GM23248 (cell line): ENCODE data around the gene C19orf18. TPM values are rescaled to one million over a fixed set of nuclear protein-coding genes. Genes with fewer than 3 reads are reported as not detected.

Experiments
- DNase-seq: peaks from one replicate; pipeline ENCODE4 v3.0.0-alpha.2; 2015
- H2AFZ ChIP-seq: fragments of 200-600 bp; sonication (generic); 2 replicates; pipeline ENCODE4 v1.6.1; 2016; ENCODE audit warnings: antibody characterized with exemption
- H3F3A ChIP-seq: fragments of 200-600 bp; sonication (generic); 2 replicates; pipeline ENCODE4 v1.6.1; 2016; ENCODE audit warnings: mild to moderate bottlenecking, antibody characterized with exemption, mixed run types; ENCODE audit not compliant: insufficient read depth
- H3K27ac ChIP-seq: fragments of 200-600 bp; sonication (generic); 2 replicates; pipeline ENCODE4 v1.5.1; 2016; ENCODE audit warnings: mild to moderate bottlenecking
- H3K27me3 ChIP-seq: fragments of 200-600 bp; sonication (generic); replicated peaks from 2 replicates; pipeline ENCODE4 v1.6.1; 2016; ENCODE audit warnings: mild to moderate bottlenecking; ENCODE audit not compliant: insufficient read depth
- H3K36me3 ChIP-seq: fragments of 200-600 bp; sonication (generic); 2 replicates; pipeline ENCODE4 v1.6.1; 2016; ENCODE audit warnings: low read depth, mild to moderate bottlenecking
- H3K4me1 ChIP-seq: fragments of 200-600 bp; sonication (generic); 2 replicates; pipeline ENCODE4 v1.6.1; 2016; ENCODE audit warnings: mild to moderate bottlenecking; ENCODE audit not compliant: insufficient read depth
- H3K4me2 ChIP-seq: fragments of 200-600 bp; sonication (generic); one replicate; pipeline ENCODE4 v1.6.1; 2016; ENCODE audit warnings: mild to moderate bottlenecking; ENCODE audit not compliant: unreplicated experiment
- H3K4me3 ChIP-seq: fragments of 200-600 bp; sonication (generic); 2 replicates; pipeline ENCODE4 v1.5.1; 2016; ENCODE audit warnings: mild to moderate bottlenecking
- H3K79me2 ChIP-seq: fragments of 200-600 bp; sonication (generic); 2 replicates; pipeline ENCODE4 v1.6.1; 2016; ENCODE audit warnings: mild to moderate bottlenecking; ENCODE audit not compliant: insufficient read depth
- H3K9ac ChIP-seq: fragments of 200-600 bp; sonication (generic); 2 replicates; pipeline ENCODE4 v1.6.1; 2016; ENCODE audit warnings: mild to moderate bottlenecking
- H3K9me2 ChIP-seq: fragments of 200-600 bp; sonication (generic); 2 replicates; pipeline ENCODE4 v1.6.1; 2016; ENCODE audit warnings: mixed run types, mild to moderate bottlenecking, moderate library complexity; ENCODE audit not compliant: insufficient read depth
- H3K9me3 ChIP-seq: fragments of 200-600 bp; sonication (generic); one replicate; pipeline ENCODE4 v1.6.1; 2017; ENCODE audit warnings: low read depth
- H4K20me1 ChIP-seq: fragments of 200-600 bp; sonication (generic); 2 replicates; pipeline ENCODE4 v1.6.0; 2016; ENCODE audit not compliant: insufficient read depth
- EZH2 ChIP-seq: fragments of 200-600 bp; sonication (generic); IDR thresholded peaks from 2 replicates; pipeline ENCODE4 v1.6.1; 2018; ENCODE audit warnings: antibody characterized with exemption, mild to moderate bottlenecking; ENCODE audit not compliant: insufficient read depth, poor library complexity, severe bottlenecking
- EZH2phosphoT487 ChIP-seq: fragments of 200-600 bp; sonication (generic); IDR thresholded peaks from 2 replicates; pipeline ENCODE4 v1.6.1; 2018; ENCODE audit warnings: antibody characterized with exemption, moderate library complexity, mild to moderate bottlenecking, low read depth; ENCODE audit not compliant: insufficient read depth
- WGBS, 2 experiments: methylation state at CpG; one replicate each; pipeline ENCODE4 v1.1.6; 2015 to 2017; ENCODE audit warnings: low lambda C conversion rate in 2 of 2, low coverage in 1 of 2; ENCODE audit errors: missing lambda C conversion rate in 2 of 2; 5-methylcytosine and 5-hydroxymethylcytosine counted together
- in situ Hi-C: fragments of 300-500 bp; cut with MboI; formaldehyde crosslinking; loops from 2 replicates; pipeline ENCODE4 v1.15.0; 2020
- polyA plus RNA-seq: library from polyadenylated mRNA; unstranded; fragments of >200 nt; fragmentation: Nextera tagmentation; extraction: Ambion mirVana; gene quantifications from 2 replicates; pipeline ENCODE4 v1.2.1, GENCODE V29; 2016
- total RNA-seq: library from RNA; depleted of rRNA; stranded (reverse); fragments of >200 nt; shearing (Covaris generic); gene quantifications from 2 replicates; pipeline ENCODE4 v1.2.3, GENCODE V29; 2014; rRNA removed

C19orf18 gene
- total RNA-seq, result 0.25 TPM in 1 of 2 replicates, not detected in the other
- polyA plus RNA-seq, result 0.79 and 1.0 TPM in 2 replicates

DNA sequence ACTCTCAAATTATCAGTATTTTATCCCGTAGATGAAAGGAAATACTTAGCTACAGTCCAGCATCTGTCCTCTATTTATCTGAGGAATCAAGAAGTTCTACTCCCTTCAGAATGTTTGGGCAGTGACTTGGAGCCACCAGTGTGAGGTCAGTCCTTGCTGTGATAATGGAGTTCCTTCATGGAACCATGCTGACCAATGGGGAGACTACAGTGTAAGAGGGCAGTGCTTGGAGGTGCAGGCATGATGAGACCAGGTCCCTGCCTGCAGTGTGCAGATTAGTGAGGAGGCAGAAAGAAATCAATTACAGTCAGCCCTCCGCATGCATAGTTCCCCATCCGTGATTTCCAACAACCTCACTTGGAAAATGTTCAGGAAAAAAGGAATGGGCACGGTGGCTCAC is at the start of gene C19orf18:
Gene C19orf18 (minus strand): TSS at position 101 of the 400 bp plus-strand sequence. CDS start 102 bp downstream, outside the sequence.
- H3K4me3 ChIP-seq, result no peak within 1 kb of the TSS
- H3K27ac ChIP-seq, result no peak within 1 kb of the TSS
- H4K20me1 ChIP-seq, result no peaks in the 10 kb centered on the region
- 84% methylated on average over 4 of the region's 4 CpGs for WGBS, 2 experiments
- no peaks in the 10 kb centered on the region for H3K9me2 ChIP-seq
- in situ Hi-C loops, result no loop called here
- peaks cover 20% of the 10 kb centered on the region for H3K9me3 ChIP-seq
- H3K4me2 ChIP-seq, result no peak within 1 kb of the TSS
- H3K36me3 ChIP-seq, result peaks cover 37% of the 10 kb centered on the region
- no peak within 1 kb of the TSS for H2AFZ ChIP-seq
- H3K9ac ChIP-seq, result no peak within 1 kb of the TSS
- peaks cover 14% of the 10 kb centered on the region for H3F3A ChIP-seq
- no peaks in the 10 kb centered on the region for H3K4me1 ChIP-seq
- no peaks in the 10 kb centered on the region for H3K79me2 ChIP-seq
- no peak for DNase-seq
- TF ChIP-seq EZH2phosphoT487, result no peak
- TF ChIP-seq EZH2, result no peak
- no peaks in the 10 kb centered on the region for H3K27me3 ChIP-seq

DNA sequence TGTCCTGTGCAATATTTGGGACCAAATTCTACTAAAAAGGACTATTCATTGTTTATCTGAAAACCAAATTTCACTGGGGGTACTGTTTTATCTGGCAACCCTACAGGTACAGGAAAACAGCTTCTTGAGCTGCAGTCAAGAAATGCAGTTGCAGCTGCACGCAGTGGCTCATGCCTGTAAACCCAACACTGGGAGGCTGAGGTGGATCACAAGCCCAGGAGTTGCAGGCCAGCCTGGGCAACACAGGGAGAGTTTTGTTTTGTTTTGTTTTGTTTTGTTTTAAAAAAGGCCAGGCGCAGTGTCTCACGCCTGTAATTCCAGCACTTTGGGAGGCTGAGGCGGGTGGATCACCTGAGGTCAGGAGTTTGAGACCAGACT is 47.9 kb upstream of the C19orf18 start:
- WGBS, 2 experiments, result 45% methylated on average over 4 of the region's 4 CpGs
- Histone ChIP-seq H3K27me3 (no peaks in the 10 kb centered on the region), H3K4me2 (no peak overlapping the region), H3K9ac (no peak overlapping the region), H3K4me1 (no peaks in the 10 kb centered on the region), H4K20me1 (no peaks in the 10 kb centered on the region), H3K79me2 (no peaks in the 10 kb centered on the region), H2AFZ (peak overlapping the region; percentile 67; the same call in 1 of the 2 replicates), H3K36me3 (no peaks in the 10 kb centered on the region), H3K9me3 (no peaks in the 10 kb centered on the region), H3K27ac (no peak overlapping the region), H3K4me3 (no peak overlapping the region), H3F3A (no peaks in the 10 kb centered on the region), H3K9me2 (no peaks in the 10 kb centered on the region)
- no peak for DNase-seq
- TF ChIP-seq EZH2phosphoT487 (no peak), EZH2 (no peak)
- in situ Hi-C loops, result no loop called here

DNA sequence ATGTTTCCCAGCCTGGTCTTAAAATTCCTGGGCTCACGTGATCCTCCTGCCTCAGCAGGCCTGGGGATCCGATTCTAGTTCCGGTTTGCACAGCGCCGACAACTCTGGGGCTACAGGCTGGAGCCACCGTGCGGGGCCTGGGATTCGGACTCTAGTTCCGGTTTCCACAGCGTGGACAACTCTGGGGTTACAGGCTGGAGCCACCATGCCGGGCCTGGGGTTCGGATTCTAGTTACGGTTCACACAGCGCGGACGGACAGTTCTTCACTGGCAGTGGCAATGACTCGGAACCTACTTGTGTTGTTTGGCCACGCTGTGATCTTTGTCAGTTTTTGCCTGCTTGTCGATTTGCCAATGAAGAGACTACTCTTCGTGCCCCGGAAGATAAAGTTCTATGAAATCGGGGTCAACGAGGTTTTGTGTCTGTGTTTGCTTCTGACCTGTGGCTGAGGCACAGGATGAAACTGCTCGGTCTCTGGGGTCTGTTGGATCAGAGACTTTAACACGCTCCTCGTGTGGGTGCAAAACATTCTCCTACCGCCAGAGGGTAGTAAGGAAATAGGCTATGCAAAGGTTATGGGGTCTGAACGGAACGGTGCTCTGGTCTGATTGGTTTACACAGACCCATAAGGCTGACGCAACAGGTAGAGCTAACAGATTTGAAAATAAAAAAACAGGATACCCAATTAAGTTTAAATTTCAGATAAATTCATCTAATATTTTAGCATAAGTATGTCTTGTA is 47.4 kb upstream of the C19orf18 start:
- peak overlapping the region; percentile 67 for H2AFZ ChIP-seq

DNA sequence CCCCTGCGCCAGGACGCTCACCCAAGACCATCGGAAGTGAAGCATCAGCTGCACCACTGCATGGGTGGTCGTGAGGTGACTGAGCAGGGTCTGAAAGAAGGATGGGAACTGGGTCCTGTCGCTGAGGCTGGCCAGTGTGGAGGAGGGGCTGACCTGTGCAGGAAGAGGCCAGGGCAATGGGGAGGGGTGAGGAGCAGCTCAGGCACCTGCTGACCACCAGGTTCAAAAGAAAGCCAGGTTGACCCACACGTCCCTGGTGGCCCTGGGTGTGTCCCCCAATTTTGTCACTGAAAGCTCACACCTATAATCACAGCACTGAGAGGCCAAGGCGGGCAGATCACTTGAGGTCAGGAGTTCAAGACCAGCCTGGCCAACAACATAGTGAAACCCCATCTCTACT is 45.8 kb upstream of the C19orf18 start:
- Histone ChIP-seq H4K20me1 (no peaks in the 10 kb centered on the region), H2AFZ (no peak overlapping the region), H3K27me3 (no peaks in the 10 kb centered on the region), H3K9me3 (no peaks in the 10 kb centered on the region), H3K27ac (no peak overlapping the region), H3K4me1 (no peaks in the 10 kb centered on the region), H3K4me2 (no peak overlapping the region), H3K4me3 (no peak overlapping the region), H3K9ac (no peak overlapping the region), H3K9me2 (no peaks in the 10 kb centered on the region), H3K36me3 (no peaks in the 10 kb centered on the region), H3F3A (no peaks in the 10 kb centered on the region), H3K79me2 (no peaks in the 10 kb centered on the region)
- in situ Hi-C loops, result no loop called here
- TF ChIP-seq EZH2phosphoT487 (no peak), EZH2 (no peak)
- WGBS, 2 experiments, result 27 to 30% methylated on average over 7 of the region's 7 CpGs
- DNase-seq, result no peak

More for the DNA sequence above, 47.4 kb upstream of the C19orf18 start:
- H3F3A ChIP-seq, result no peaks in the 10 kb centered on the region
- in situ Hi-C loops, result no loop called here
- H3K79me2 ChIP-seq, result no peaks in the 10 kb centered on the region
- DNase-seq, result peak; percentile 73
- TF ChIP-seq EZH2phosphoT487, result no peak
- no peak for TF ChIP-seq EZH2
- H3K9ac ChIP-seq, result no peak overlapping the region
- no peaks in the 10 kb centered on the region for H3K36me3 ChIP-seq
- H3K4me1 ChIP-seq, result no peaks in the 10 kb centered on the region
- no peaks in the 10 kb centered on the region for H4K20me1 ChIP-seq
- no peaks in the 10 kb centered on the region for H3K27me3 ChIP-seq
- no peaks in the 10 kb centered on the region for H3K9me2 ChIP-seq
- no peak overlapping the region for H3K4me3 ChIP-seq
- WGBS, 2 experiments, result 39 to 42% methylated on average over 30 of the region's 30 CpGs
- no peaks in the 10 kb centered on the region for H3K9me3 ChIP-seq
- H3K27ac ChIP-seq, result no peak overlapping the region
- H3K4me2 ChIP-seq, result no peak overlapping the region
